ENCODE measurements around the gene ZNF286A.
"Not testable (repeated sequence)": the region's sequence is repeated elsewhere in the genome, so short reads cannot be mapped to it uniquely, and the experiment has no call there.

ZNF286A gene

GRCh38 chr17:15687494-15687893 lies 12.1 kb upstream of the ZNF286A start:
- not testable (repeated sequence) for DNase-seq (ENCODE audit: extremely low read depth, low read depth)

- DNase-seq (ENCODE audit: extremely low read depth, low read depth): not testable (repeated sequence)
Measured at GRCh38 chr17:15698967-15699366, 585 bp upstream of the ZNF286A start.

DNA sequence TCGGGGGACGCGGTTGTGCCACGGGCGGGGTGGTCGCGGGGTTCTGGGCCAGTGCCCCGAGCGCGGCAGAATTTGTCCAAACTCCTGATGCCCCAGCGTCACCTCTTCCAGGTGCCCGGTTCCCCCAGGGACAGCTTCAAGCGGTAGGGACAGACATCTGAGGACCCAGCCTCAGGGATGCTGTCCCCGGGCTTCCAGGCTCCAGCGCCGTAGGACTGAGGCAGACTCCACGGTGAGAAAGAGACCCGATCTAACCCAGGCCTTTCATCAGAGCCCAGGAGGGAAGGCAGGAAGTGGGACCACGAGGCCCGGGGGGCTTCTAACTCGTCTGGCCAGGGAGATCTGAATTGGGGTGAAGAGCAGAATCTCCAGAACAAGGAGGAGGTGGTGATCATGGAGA lies 385 bp downstream of the ZNF286A start:
- DNase-seq (ENCODE audit: extremely low read depth, low read depth): not testable (repeated sequence)

- DNase-seq (ENCODE audit: extremely low read depth, low read depth): not testable (repeated sequence)
Measured at GRCh38 chr17:15704239-15704638, 4.7 kb downstream of the ZNF286A start.

DNA sequence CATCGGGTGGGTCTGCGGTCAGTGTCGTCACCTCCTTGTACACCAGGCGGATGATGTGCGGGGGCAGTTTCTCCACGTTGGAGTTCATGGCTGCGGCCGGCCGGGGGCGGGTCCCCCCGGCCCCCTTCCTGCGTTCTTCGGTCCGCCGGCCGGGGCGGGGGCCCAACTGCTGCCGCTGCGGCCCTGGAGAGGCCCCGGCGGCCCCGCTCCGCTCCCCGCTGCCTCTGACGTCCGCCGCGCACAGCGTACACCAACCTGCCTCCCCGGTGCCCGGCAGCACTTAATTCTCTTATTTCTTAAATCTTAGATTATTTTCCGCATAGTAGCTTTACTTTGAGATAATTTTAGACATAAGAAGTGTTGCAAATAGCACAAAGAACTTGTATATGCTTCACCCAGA lies 5.3 kb downstream of the ZNF286A start:
- not testable (repeated sequence) for DNase-seq (ENCODE audit: extremely low read depth, low read depth)

DNA sequence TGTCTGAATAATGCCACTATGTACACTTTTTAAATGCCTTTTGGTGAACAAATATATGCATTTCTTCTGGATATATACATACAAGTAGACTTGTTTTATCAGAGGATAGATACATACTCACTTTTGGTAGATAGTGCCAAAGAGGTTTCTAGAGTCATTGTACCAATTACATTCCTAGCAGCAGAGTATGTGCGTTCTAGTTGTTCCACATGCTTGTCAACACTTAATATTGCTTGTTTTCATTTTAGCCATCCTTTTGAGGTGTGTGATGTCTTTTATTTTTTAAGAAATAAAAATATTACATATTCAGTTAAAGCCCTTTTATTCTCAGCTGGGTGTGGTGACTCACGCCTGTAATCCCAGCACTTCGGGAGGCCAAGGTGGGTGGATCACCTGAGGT lies 9.3 kb downstream of the ZNF286A start:
- not testable (repeated sequence) for DNase-seq (ENCODE audit: extremely low read depth, low read depth)

GRCh38 chr17:15716601-15717563 lies 17.3 kb downstream of the ZNF286A start:
- not testable (repeated sequence) for DNase-seq (ENCODE audit: extremely low read depth, low read depth)

DNA sequence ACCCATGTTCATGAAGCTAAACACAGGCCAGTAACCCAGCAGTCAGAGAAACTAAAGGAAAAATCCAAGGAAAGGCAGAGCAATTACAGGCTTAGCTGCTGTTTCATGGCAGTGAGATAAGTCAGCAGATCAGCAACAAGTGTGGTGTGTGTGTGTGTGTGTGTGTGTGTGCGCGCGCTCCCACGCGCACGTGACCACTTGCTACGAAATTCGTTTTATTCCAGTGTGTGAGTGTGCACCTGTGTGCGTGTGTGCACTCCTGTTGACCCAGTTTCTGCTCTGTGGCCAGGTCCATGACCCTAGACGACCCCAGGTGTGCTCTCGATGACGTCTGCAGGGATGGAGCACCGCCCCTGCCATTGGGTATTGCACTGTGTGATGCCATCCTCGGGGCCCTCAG lies 31.0 kb downstream of the ZNF286A start:
- not testable (repeated sequence) for DNase-seq (ENCODE audit: extremely low read depth, low read depth)

- not testable (repeated sequence) for DNase-seq (ENCODE audit: extremely low read depth, low read depth)
Measured at GRCh38 chr17:15731900-15732299, 32.3 kb downstream of the ZNF286A start, which contains the start of gene TBC1D26. Gene TBC1D26 (plus strand): TSS chr17:15732283. CDS start chr17:15735349, 3,066 bp downstream.

GRCh38 chr17:15733174-15733789 lies 33.7 kb downstream of the ZNF286A start:
- DNase-seq (ENCODE audit: extremely low read depth, low read depth): not testable (repeated sequence)

DNA sequence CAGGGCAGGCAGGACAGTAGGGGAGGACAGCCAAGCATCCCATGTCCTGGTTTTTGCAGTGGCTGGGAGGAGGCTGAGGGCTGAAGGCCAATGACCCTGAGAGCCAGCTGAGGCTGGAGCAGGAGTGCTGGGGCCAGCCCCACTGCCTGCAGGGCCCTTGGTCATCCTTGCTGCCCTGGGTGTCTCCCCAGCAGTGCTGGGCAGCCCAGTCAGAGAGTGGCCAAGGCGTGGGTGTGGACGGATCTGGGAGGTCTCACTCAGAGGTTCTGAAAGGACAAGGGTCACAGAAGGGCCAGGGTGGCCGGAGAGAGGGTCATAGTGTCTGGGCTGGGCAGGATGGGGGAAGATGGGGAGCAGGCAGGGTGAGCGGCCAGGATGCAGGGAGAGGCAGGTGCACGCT lies 37.0 kb downstream of the ZNF286A start:
- DNase-seq (ENCODE audit: extremely low read depth, low read depth): not testable (repeated sequence)

DNA sequence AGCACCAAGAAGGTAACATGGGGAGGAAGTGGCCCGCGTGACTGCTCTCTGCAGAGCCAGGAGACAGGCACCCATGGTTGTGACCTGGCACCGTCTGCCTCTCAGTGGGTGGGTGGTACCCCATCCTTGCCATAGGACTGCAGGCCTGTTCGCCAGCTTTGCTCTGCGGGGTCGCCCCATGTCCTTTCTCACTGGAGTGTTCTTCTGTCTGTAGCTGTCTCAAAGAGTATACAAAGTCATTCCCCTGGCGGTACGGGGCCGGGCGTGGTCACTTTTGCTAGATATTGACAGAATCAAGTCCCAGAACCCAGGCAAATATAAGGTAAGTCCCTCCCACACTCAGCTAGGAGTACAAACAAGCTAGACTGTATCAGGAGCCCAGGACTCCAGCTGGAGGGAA lies 38.5 kb downstream of the ZNF286A start:
- no peak for TF ChIP-seq CTCF (IDR thresholded peaks at IDR 0.05; ENCODE audit: low read depth, low read length)

GRCh38 chr17:15739259-15739658 lies 39.7 kb downstream of the ZNF286A start:
- not testable (repeated sequence) for DNase-seq (ENCODE audit: extremely low read depth, low read depth)

More for the DNA sequence above, 38.5 kb downstream of the ZNF286A start:
- no peak for DNase-seq (ENCODE audit: extremely low read depth, low read depth)

DNA sequence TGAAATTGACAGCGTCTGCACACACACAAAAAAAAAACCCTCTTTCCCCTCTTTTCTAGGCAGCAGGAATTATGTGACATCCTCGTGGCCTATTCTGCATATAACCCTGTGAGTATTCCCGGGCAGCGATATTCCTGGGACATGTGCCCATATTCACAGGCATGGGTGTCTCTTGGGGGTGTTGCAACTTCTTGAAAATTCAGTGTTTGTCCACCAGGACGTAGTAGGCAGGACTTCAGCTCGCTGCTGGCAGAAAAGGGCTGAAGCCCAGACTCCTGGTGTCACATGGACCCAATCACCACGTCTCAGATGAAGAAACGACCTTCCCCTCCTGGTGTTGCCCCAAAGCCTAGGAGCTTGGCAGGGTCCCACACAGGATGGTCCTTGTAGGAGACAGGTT lies 40.5 kb downstream of the ZNF286A start:
- DNase-seq (ENCODE audit: extremely low read depth, low read depth): not testable (repeated sequence)
